ENCODE results near the gene TSPYL6. TPM values are rescaled to one million over a fixed set of nuclear protein-coding genes. Genes with fewer than 3 reads are reported as not detected.

Gene TSPYL6
- total and polyA plus RNA-seq, 2 experiments from 2014 or later, result not detected

DNA sequence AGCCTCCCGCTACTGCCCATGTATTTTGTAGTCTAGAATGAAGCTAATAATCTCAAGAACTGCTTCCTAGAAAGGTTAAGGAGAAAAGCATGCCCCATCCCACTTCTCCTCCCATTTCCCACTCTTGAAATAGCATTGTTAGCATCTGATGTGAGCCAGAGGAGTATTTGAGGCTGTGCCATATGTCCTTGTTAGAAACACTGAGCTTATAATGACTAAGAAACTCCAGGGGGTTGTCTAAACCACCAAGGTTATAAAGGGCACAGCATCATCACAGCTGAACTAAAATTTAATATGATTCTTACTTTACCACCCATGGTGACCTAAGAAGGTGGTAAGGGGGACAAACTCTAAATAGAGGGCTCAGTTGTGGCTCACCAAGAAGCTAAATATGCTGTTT is 16.6 kb downstream of the TSPYL6 start:
- no peaks in the 10 kb centered on the region for H3K4me1 ChIP-seq (ENCODE audit: insufficient read depth)
- no peak for DNase-seq (ENCODE audit: low spot score)
- WGBS (ENCODE audit: low lambda C conversion rate, missing lambda C conversion rate), result 100% methylated on average over 1 of the region's 1 CpG
- no peaks in the 10 kb centered on the region for H3K36me3 ChIP-seq (replicated peaks; ENCODE audit: insufficient read depth, low read depth)
- TF ChIP-seq EZH2 (IDR thresholded peaks at IDR 0.05; ENCODE audit: borderline replicate concordance) (no peak), EZH2phosphoT487 (IDR thresholded peaks at IDR 0.05; ENCODE audit: low read depth, severe bottlenecking, unreplicated experiment) (no peak)
- TF ChIP-seq, protein P1, sequence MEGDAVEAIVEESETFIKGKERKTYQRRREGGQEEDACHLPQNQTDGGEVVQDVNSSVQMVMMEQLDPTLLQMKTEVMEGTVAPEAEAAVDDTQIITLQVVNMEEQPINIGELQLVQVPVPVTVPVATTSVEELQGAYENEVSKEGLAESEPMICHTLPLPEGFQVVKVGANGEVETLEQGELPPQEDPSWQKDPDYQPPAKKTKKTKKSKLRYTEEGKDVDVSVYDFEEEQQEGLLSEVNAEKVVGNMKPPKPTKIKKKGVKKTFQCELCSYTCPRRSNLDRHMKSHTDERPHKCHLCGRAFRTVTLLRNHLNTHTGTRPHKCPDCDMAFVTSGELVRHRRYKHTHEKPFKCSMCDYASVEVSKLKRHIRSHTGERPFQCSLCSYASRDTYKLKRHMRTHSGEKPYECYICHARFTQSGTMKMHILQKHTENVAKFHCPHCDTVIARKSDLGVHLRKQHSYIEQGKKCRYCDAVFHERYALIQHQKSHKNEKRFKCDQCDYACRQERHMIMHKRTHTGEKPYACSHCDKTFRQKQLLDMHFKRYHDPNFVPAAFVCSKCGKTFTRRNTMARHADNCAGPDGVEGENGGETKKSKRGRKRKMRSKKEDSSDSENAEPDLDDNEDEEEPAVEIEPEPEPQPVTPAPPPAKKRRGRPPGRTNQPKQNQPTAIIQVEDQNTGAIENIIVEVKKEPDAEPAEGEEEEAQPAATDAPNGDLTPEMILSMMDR (IDR thresholded peaks at IDR 0.05; ENCODE audit: poor library complexity), result no peak
- no peaks in the 10 kb centered on the region for H3K79me2 ChIP-seq
- H3K4me2 ChIP-seq, result no peak overlapping the region
- H3K4me3 ChIP-seq, result no peak overlapping the region
- H3K9me3 ChIP-seq (ENCODE audit: low read depth), result no peaks in the 10 kb centered on the region
- H2AFZ ChIP-seq, result no peak overlapping the region
- no peaks in the 10 kb centered on the region for H3K9me2 ChIP-seq (replicated peaks; ENCODE audit: insufficient read depth)
- no peaks in the 10 kb centered on the region for H4K20me1 ChIP-seq (ENCODE audit: insufficient read depth, poor library complexity, severe bottlenecking)
- H3K27ac ChIP-seq, result no peak overlapping the region
- H3K27me3 ChIP-seq, result no peaks in the 10 kb centered on the region

DNA sequence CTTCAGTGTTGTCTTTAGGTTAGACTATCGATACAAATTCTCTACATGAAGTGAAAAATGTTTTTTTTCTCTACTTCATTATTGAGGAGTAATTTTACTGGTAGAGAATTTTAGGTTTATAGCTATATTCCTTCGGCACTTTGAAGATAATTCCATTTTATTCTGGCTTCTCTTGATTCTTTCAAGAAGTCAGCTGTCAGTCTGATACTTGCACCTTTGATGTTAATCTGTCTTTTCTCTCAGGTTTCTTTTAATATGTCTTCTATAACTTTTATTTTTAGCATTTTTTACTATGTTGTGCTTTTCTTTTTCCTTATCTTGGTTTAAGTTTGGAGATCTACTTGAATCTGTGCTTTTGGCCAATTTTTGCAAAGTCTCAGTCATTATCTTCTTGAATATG is 18.6 kb downstream of the TSPYL6 start:
- no peak overlapping the region for H3K4me3 ChIP-seq
- TF ChIP-seq, protein P1 (IDR thresholded peaks at IDR 0.05; ENCODE audit: poor library complexity), result no peak
- no peak for TF ChIP-seq EZH2phosphoT487 (IDR thresholded peaks at IDR 0.05; ENCODE audit: low read depth, severe bottlenecking, unreplicated experiment)
- no peak for TF ChIP-seq EZH2 (IDR thresholded peaks at IDR 0.05; ENCODE audit: borderline replicate concordance)
- H3K79me2 ChIP-seq, result no peaks in the 10 kb centered on the region
- H3K9me2 ChIP-seq (replicated peaks; ENCODE audit: insufficient read depth), result no peaks in the 10 kb centered on the region
- H2AFZ ChIP-seq, result no peak overlapping the region
- no peak overlapping the region for H3K4me2 ChIP-seq
- H3K36me3 ChIP-seq (replicated peaks; ENCODE audit: insufficient read depth, low read depth), result no peaks in the 10 kb centered on the region
- no peaks in the 10 kb centered on the region for H3K4me1 ChIP-seq (ENCODE audit: insufficient read depth)
- WGBS (ENCODE audit: low lambda C conversion rate, missing lambda C conversion rate), result 98% methylated on average over 2 of the region's 2 CpGs
- no peaks in the 10 kb centered on the region for H3K27me3 ChIP-seq
- H3K27ac ChIP-seq, result no peak overlapping the region
- H3K9me3 ChIP-seq (ENCODE audit: low read depth), result no peaks in the 10 kb centered on the region
- H4K20me1 ChIP-seq (ENCODE audit: insufficient read depth, poor library complexity, severe bottlenecking), result no peaks in the 10 kb centered on the region
- DNase-seq (ENCODE audit: low spot score), result no peak

DNA sequence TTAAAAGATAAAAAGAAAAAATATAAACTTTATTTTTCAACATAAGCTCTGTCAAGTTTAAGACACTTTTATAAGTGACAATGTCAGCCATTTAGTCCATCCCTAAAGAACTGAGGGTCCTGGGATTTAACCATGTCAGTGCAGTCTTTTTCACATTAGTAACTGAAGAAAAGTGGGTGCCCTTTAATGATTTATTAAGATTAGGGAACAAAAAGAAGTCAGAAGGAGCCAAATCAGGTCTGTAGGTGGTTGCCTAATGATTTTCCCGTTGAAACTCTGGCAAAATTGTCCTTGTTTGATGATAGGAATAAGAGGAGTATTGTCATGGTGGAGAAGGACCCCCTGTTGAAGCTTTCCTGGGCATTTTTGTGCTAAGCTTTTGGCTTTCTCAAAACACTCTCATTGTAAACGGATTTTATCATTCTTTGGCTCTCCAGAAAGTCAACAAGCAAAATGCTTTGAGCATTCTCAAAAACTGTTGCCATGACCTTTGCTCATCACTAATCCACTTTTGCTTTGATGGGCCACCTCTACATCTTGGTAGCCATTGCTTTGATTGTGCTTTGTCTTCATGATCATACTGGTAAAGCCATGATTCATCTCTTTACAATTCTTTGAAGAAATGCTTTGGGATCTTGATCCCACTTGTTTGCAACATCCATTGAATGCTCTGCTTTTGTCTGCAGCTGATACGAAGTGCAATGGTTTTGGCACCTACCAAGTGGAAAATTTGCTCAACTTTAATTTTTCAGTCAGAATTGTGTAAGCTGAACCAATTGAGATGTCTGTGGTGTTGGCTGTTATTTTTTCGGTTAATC is 22.0 kb downstream of the TSPYL6 start:
- Histone ChIP-seq H3K9me2 (replicated peaks; ENCODE audit: insufficient read depth) (no peaks in the 10 kb centered on the region), H3K79me2 (no peaks in the 10 kb centered on the region), H3K27ac (no peak overlapping the region), H2AFZ (no peak overlapping the region), H4K20me1 (ENCODE audit: insufficient read depth, poor library complexity, severe bottlenecking) (no peaks in the 10 kb centered on the region), H3K36me3 (replicated peaks; ENCODE audit: insufficient read depth, low read depth) (no peaks in the 10 kb centered on the region), H3K4me2 (no peak overlapping the region), H3K4me1 (ENCODE audit: insufficient read depth) (no peaks in the 10 kb centered on the region), H3K27me3 (no peaks in the 10 kb centered on the region), H3K4me3 (no peak overlapping the region), H3K9me3 (ENCODE audit: low read depth) (no peaks in the 10 kb centered on the region)
- no peak for TF ChIP-seq EZH2phosphoT487 (IDR thresholded peaks at IDR 0.05; ENCODE audit: low read depth, severe bottlenecking, unreplicated experiment)
- no peak for TF ChIP-seq EZH2 (IDR thresholded peaks at IDR 0.05; ENCODE audit: borderline replicate concordance)
- TF ChIP-seq, protein P1 (IDR thresholded peaks at IDR 0.05; ENCODE audit: poor library complexity), result no peak
- 68% methylated on average over 4 of the region's 4 CpGs for WGBS (ENCODE audit: low lambda C conversion rate, missing lambda C conversion rate)
- no peak for DNase-seq (ENCODE audit: low spot score)

Data from hepatocyte (in vitro differentiated cells).